ENCODE measurements around the gene TARBP1.

TARBP1 gene

GRCh38 chr1:234486858-234487840 is 8.2 kb upstream of the TARBP1 start:
- DNase-seq (ENCODE audit: low read depth): peak; percentile 65
- H3K4me3 ChIP-seq (ENCODE audit: low read depth, low read length): no peak overlapping the region

GRCh38 chr1:234484991-234485739 is 6.2 kb upstream of the TARBP1 start:
- H3K4me3 ChIP-seq (ENCODE audit: low read depth, low read length): no peak overlapping the region
- no peak for DNase-seq (ENCODE audit: low read depth)

DNA sequence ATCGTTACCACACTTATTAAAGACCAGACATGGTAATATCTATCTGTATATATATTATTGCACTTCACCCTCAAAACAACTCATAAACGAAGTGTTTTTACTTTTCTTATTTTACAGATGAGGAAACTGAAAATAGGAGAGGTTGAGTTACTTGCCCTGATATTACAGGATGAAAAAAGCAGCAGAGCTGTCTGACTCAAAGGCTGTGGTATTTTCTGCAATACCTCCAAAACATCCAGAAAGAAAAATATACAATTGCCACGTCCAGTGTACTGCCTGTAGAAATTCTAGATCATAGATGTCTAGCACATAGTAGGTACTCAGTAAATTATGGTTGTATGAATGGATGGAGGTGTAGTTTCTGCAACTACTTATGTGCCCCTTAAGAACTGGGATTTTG is 5.2 kb upstream of the TARBP1 start:
- no peak overlapping the region for H3K4me3 ChIP-seq (ENCODE audit: low read depth, low read length)
- DNase-seq (ENCODE audit: low read depth): no peak

DNA sequence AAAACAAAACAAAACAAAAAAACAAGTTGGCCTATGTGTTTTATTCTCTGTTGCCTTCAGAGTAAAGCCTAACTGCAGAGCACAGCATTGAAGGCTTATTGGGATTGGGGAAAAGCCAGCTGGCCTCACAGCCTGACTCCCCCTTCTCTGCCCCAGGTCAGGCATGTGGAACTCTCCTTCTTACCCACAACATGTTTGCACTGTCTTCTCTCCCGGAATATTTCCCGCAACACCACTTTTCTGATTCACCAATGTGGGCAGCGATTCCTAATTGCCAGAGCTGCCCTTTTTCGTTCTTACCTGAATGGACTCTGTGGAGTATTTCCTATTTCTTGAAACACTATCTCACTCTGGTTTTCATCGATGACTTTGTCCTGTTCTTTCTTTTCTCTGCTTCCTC is 2.8 kb upstream of the TARBP1 start:
- DNase-seq (ENCODE audit: low read depth): no peak
- H3K4me3 ChIP-seq (ENCODE audit: low read depth, low read length): no peak overlapping the region

DNA sequence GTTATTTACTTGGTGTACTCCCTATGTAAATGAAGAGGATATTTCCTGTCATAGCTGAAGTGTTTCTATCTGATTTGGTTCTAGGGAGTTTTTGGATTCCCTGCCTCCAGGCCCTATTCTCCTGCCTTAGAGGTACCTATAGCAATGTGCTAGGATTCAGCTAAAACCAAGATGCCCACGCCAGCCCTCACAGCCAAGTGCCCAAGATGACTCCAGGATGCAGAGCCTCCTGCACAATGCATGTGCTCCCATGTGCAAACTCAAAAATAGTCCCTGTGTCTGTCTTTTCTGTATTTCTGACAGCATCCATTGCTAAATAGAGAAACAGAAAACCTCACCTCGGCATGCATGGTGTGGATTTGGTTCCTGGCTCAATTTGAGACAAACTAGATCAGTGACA is 887 bp upstream of the TARBP1 start:
- no peak for DNase-seq (ENCODE audit: low read depth)

GRCh38 chr1:234479310-234479559 is 256 bp upstream of the TARBP1 start:
- peak overlapping the region; percentile 77 for H3K4me3 ChIP-seq (ENCODE audit: low read depth, low read length)
- DNase-seq (ENCODE audit: low read depth): no peak

More for the DNA sequence above, 887 bp upstream of the TARBP1 start:
- no peak overlapping the region for H3K4me3 ChIP-seq (ENCODE audit: low read depth, low read length)

GRCh38 chr1:234478152-234478480 is 863 bp downstream of the TARBP1 start:
- DNase-seq (ENCODE audit: low read depth): no peak
- H3K4me3 ChIP-seq (ENCODE audit: low read depth, low read length): peak overlapping the region; percentile 77

DNA sequence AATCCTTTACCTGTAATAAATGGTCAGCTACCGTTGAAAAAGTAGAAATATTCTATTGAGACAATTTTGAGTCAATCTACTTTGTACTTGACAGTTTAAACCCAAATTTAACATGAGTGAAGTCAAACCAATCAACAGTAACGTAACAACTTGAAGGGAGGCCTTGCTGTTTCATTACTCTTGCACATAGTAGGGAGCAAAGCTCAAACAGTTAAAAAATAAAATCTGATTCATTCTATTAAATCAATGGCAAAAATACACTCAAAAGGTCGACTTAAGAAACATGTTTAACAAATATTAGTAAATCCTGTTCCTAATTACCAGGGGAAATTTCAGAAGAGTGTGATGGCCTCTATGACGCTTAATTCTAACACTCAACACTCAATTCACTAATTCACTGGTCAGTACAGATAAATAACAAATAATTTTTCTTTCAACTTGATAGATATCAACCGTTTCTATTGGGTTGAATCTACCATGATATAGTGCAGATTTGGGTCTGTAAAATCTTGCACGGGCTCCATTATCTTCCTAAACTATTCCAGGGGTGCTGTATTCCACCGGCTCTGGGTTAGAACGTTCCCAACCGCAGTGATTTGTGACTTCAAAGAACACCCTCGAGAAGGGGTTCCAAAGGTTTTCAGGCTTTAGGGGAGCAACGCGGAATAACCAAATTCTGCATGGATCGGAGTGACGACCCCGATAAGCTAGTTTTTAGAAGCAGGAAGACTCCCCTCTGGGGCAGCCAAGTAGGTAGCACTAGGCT is 1.4 kb downstream of the TARBP1 start:
- peak overlapping the region; percentile 77 for H3K4me3 ChIP-seq (ENCODE audit: low read depth, low read length)
- DNase-seq (ENCODE audit: low read depth): no peak

DNA sequence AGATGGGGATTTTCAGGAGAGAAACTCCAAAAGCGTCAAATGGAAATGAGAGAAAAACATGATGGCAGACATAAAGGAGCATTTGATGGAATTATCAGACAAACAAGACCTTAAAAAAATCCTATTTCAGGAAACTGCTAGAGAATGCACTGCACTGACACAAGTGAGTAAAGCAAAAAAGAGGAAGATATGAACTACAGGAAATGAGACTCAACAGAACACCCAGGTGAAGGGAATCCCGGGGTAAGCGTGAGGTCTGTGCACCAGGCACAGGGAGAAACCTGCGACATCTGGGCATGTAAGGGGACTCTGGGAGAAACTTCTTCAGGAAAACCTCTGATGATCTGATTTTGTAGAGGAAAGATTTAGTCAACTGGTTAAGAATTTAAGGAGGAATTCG is 2.8 kb downstream of the TARBP1 start:
- H3K4me3 ChIP-seq (ENCODE audit: low read depth, low read length): no peak overlapping the region
- no peak for DNase-seq (ENCODE audit: low read depth)

DNA sequence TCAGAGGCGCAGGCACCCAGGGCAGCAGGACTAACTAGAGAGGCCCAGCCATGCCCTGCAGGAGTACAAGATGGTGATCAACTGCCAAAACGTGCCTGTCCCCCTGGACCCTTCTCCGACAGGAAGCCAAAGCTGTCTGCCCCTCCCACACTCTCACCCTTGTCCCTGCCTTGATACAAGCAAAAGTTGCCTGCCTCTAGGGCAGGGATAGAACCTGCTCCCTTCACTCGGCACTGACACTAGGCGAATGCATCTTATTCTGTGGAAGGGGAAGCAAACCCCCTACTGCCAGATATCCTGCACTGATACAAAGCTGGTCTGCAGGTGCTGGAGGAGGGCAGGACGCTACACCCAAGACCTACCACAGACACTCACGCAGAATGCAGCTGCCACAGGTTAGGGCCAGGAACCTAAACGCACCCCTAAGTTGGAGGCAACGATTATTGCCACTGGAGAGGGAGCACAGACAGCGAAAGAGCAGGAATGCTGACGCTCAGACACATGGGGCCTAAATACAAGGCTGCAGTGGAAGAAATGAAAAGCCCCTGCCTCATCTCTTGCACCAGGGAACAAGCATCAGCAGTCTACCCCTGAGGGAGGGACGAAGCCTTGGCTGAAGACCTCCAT is 3.7 kb downstream of the TARBP1 start:
- no peak for DNase-seq (ENCODE audit: low read depth)
- H3K4me3 ChIP-seq (ENCODE audit: low read depth, low read length): no peak overlapping the region

GRCh38 chr1:234474375-234474774 is 4.6 kb downstream of the TARBP1 start:
- H3K4me3 ChIP-seq (ENCODE audit: low read depth, low read length): no peak overlapping the region
- no peak for DNase-seq (ENCODE audit: low read depth)

GRCh38 chr1:234473118-234473517 is 5.9 kb downstream of the TARBP1 start:
- DNase-seq (ENCODE audit: low read depth): no peak
- H3K4me3 ChIP-seq (ENCODE audit: low read depth, low read length): no peak overlapping the region

DNA sequence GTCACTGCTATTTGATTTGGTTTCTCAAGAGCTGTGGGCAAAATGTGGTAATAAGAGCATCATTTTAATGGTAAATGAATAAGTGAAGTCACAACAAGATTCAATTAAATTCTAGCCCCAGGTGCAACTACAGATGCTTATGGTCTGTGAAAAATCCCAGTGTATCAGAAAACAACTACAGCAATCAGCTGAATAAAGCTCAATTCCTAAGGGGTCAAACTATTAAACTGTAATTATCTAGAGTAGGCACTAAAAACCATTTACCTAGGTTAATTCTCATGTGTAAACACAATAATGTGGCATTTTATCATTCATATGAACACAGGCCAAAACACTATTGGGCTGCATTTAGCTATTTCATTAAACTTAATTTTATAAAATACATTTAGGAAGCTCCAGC is 9.6 kb downstream of the TARBP1 start:
- DNase-seq (ENCODE audit: low read depth): no peak
- H3K4me3 ChIP-seq (ENCODE audit: low read depth, low read length): no peak overlapping the region

GRCh38 chr1:234468580-234468979 is 10.4 kb downstream of the TARBP1 start:
- H3K4me3 ChIP-seq (ENCODE audit: low read depth, low read length): no peak overlapping the region
- no peak for DNase-seq (ENCODE audit: low read depth)

DNA sequence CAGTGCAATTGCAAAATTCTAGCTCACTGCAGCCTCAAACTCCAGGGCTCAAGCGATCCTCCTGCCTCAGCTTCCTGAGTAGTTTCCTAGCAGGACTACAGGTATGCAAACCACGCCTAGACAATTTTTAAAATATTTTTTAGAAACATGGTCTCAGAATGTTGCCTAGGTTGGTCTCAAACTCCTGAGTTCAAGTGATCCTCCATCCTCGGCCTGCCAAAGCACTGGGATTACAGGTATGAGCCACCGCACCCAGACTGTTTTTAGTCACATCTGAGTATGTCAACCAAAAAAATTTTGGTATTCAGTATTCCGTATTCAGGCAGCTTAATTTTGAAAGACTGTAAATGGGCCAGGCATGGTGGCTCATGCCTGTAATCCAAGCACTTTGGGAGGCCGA is 11.2 kb downstream of the TARBP1 start:
- no peak overlapping the region for H3K4me3 ChIP-seq (ENCODE audit: low read depth, low read length)
- no peak for DNase-seq (ENCODE audit: low read depth)

GRCh38 chr1:234466945-234467344 is 12.0 kb downstream of the TARBP1 start:
- H3K4me3 ChIP-seq (ENCODE audit: low read depth, low read length): no peak overlapping the region
- DNase-seq (ENCODE audit: low read depth): no peak

DNA sequence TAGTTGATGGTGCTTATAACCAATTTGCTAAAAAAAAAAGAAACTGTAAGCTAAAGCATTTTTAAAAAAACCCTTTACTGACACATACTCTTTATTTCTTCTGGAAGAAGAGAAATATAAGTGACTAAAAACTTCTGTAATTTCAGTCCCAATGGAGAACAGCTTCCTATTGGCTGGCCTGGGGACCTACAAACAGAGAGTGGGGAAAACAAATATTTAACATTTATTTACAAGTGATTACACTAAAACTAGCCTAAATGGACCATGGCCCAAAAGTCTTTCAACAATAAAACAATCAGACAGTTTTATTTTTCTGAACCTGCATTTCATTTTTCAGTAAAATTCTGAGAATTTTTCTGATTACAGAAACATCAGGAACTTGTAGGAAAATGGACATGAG is 15.2 kb downstream of the TARBP1 start:
- H3K4me3 ChIP-seq (ENCODE audit: low read depth, low read length): no peak overlapping the region
- DNase-seq (ENCODE audit: low read depth): no peak

DNA sequence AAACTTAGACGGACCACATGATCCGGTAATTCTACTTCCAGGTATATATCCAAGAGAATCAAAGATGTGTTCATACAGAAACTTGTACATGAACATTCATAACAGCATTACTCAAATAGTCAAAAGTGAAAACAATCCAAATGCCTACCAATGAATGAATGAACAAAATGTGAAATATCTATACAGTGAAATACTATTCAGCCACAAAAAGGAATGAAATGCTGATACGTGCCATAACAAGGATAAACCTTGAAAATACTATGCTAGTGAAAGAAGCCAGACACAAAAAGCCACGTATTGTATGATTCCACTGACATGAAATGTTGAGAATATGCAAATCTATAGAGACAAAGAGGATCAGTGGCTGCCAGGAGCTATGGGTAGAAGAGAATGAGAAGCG is 18.3 kb downstream of the TARBP1 start:
- DNase-seq (ENCODE audit: low read depth): no peak
- no peak overlapping the region for H3K4me3 ChIP-seq (ENCODE audit: low read depth, low read length)

DNA sequence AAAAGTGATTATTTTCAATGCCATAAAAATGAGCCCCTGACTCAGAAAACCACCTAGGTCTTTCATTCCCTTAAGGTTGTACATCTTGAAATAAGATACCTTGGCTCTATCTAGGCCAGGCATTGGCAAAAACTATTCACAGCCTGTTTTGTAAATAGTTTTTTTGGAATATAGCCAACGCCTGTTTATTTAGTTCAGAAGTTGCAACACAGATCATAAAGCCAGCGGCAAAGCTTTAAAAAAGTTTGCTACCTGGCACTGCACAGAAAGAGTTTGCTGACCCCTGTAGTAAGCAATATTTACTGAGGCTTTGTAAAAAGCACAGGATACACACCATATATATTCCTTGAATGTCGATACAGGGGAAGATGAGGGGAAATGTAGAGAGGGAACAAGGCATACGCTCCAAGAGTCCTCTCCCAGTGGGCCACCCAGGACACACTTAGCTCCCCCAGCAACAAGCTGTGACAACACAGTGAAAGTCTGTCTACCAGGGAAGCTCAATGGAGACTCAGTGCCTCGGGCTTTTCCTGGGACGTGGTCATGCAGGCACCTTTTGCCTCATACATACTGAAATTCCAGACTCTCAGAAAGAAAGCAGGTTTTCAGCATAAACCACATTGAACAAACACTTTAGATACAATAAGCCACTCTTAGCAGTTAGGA is 20.5 kb downstream of the TARBP1 start:
- DNase-seq (ENCODE audit: low read depth): no peak
- H3K4me3 ChIP-seq (ENCODE audit: low read depth, low read length): no peak overlapping the region
